ENCODE measurements around the gene ETFB. TPM values are rescaled to one million over a fixed set of nuclear protein-coding genes. Genes with fewer than 3 reads are reported as not detected.

ETFB gene
- total RNA-seq, 1 donor from 2014 or later, result 36.9 TPM

DNA sequence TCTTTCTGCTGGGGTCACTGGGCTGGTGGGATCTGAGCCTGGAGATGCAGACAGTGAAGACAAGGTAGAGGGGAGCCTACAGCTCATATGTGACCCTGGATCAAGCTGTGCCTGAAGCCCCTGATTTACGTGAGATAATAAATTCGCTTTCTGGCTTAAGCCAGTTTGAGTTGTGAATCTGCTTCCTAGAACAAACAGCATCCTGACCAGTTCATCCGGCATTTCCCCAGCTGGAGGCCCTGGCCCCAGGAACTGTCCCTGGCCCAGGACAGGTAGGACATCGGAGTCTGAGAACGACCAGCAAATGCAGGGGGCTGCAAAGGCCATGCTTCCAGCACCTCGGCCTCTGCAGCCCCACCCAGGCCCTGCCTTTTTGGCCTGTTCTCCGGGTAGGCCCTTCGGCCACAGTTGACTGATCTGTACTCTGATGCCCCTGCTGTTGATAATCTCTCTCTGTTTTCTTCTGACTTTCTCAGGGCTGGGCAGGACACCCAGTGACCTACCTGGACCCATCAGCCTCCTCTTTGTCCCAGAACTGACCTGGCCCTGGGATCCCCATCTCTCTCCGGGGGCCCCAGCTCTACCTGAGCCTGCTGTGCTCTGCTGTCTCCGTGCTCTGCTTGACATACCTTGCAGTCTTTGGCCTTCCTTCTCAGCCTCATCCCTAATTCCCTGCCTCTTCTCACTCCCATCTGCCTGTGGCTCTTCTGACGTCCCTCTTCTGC, 14.8 kb downstream of the ETFB start:
- Histone ChIP-seq H3K4me3 (ENCODE audit: low read depth, low read length) (no peak overlapping the region), H3K36me3 (ENCODE audit: control insufficient read depth, insufficient read depth, low read length) (peaks cover 2% of the 10 kb centered on the region), H3K27me3 (ENCODE audit: control insufficient read depth, insufficient read depth, low read length) (no peaks in the 10 kb centered on the region)
- DNase-seq (ENCODE audit: low read depth), result no peak
- TF ChIP-seq, protein P1, sequence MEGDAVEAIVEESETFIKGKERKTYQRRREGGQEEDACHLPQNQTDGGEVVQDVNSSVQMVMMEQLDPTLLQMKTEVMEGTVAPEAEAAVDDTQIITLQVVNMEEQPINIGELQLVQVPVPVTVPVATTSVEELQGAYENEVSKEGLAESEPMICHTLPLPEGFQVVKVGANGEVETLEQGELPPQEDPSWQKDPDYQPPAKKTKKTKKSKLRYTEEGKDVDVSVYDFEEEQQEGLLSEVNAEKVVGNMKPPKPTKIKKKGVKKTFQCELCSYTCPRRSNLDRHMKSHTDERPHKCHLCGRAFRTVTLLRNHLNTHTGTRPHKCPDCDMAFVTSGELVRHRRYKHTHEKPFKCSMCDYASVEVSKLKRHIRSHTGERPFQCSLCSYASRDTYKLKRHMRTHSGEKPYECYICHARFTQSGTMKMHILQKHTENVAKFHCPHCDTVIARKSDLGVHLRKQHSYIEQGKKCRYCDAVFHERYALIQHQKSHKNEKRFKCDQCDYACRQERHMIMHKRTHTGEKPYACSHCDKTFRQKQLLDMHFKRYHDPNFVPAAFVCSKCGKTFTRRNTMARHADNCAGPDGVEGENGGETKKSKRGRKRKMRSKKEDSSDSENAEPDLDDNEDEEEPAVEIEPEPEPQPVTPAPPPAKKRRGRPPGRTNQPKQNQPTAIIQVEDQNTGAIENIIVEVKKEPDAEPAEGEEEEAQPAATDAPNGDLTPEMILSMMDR (IDR thresholded peaks at IDR 0.05; ENCODE audit: insufficient read depth, low read length, poor library complexity, severe bottlenecking), result no peak

DNA sequence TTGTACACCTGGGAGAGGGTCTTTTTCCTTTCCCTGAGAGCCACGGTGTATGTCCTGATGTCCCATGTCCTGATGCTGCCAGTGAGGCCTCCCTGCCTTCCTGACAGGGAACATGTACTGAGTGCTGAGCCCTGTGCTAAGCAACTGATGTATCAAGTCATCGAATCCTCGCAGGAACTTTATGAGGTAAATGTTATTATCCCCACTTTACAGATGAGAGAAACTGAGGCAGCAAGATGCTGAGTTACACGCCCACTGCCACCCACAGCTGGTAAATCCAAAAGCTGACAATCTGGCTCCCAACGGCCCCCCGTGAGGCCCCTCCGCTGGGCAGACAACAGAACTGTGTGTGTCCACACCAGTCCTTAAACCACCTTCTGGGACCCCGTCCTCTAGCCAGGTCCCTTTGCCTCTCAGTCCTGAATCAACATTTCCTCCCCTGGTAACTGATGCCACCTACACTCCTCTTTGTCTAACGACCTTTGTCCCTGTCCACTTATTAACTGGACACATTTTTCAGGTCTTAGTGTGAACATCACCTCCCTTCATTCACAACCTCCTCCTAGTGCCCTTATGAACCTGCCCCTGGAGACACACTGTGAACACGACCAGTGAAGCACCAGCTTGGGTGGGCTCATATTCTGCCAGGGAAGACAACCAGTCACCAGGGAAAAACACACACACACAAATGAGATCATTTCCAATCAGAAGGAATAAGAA, 18.8 kb downstream of the ETFB start:
- no peaks in the 10 kb centered on the region for H3K27me3 ChIP-seq (ENCODE audit: control insufficient read depth, insufficient read depth, low read length)
- TF ChIP-seq, protein P1 (IDR thresholded peaks at IDR 0.05; ENCODE audit: insufficient read depth, low read length, poor library complexity, severe bottlenecking), result no peak
- H3K36me3 ChIP-seq (ENCODE audit: control insufficient read depth, insufficient read depth, low read length), result peaks cover 2% of the 10 kb centered on the region
- no peak overlapping the region for H3K4me3 ChIP-seq (ENCODE audit: low read depth, low read length)
- no peak for DNase-seq (ENCODE audit: low read depth)

DNA sequence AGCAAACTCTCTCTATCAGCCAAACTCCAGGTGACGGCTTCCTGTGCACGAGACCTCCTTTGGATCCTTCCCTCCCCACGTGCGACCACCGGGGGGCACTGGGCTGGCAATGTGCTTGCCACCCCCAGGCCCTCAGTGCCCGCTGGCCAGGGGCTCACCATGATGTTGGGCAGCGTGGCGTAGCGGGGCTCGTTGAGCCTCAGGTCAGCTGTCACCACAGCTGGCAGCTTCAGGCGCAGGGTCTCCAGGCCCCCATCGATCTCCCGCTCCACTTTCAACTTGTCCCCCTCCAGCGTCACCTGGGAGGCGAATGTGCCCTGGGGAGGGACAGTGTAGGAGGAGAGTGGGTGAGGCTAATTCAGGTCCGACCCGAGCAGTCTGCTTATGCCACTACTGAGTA, 19.4 kb downstream of the ETFB start:
- TF ChIP-seq, protein P1 (IDR thresholded peaks at IDR 0.05; ENCODE audit: insufficient read depth, low read length, poor library complexity, severe bottlenecking), result no peak
- no peak for DNase-seq (ENCODE audit: low read depth)
- Histone ChIP-seq H3K27me3 (ENCODE audit: control insufficient read depth, insufficient read depth, low read length) (no peaks in the 10 kb centered on the region), H3K4me3 (ENCODE audit: low read depth, low read length) (no peak overlapping the region), H3K36me3 (ENCODE audit: control insufficient read depth, insufficient read depth, low read length) (peaks cover under 1% of the 10 kb centered on the region)

DNA sequence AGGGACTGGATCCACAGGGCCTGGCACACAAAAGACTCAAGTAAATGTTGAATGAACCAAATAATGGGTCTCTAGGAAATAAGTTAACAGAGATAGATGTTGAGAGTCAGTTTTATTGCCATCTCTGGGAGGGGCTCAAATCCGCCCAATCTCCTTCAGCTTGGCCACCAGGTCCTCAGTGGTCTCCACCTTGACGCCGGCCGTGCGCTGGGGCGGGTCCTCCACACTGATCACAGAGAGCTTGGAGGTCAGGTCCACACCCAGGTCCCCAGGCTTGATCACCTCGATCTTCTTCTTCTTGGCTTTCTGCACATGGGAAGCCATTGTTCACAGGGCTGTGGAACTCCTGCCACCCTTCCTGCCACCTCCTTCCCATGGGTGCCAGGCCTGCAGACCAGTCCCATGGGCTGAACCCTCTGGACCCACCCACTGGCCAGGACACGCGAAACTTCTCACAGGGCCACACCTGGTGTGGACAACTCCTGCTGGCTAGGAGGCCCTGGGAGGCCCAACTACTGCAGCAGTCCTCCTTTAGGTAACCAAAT, 21.0 kb downstream of the ETFB start:
- peaks cover 12% of the 10 kb centered on the region for H3K27me3 ChIP-seq (ENCODE audit: control insufficient read depth, insufficient read depth, low read length)
- TF ChIP-seq, protein P1 (IDR thresholded peaks at IDR 0.05; ENCODE audit: insufficient read depth, low read length, poor library complexity, severe bottlenecking), result no peak
- H3K4me3 ChIP-seq (ENCODE audit: low read depth, low read length), result no peak overlapping the region
- H3K36me3 ChIP-seq (ENCODE audit: control insufficient read depth, insufficient read depth, low read length), result no peaks in the 10 kb centered on the region
- DNase-seq (ENCODE audit: low read depth), result no peak

DNA sequence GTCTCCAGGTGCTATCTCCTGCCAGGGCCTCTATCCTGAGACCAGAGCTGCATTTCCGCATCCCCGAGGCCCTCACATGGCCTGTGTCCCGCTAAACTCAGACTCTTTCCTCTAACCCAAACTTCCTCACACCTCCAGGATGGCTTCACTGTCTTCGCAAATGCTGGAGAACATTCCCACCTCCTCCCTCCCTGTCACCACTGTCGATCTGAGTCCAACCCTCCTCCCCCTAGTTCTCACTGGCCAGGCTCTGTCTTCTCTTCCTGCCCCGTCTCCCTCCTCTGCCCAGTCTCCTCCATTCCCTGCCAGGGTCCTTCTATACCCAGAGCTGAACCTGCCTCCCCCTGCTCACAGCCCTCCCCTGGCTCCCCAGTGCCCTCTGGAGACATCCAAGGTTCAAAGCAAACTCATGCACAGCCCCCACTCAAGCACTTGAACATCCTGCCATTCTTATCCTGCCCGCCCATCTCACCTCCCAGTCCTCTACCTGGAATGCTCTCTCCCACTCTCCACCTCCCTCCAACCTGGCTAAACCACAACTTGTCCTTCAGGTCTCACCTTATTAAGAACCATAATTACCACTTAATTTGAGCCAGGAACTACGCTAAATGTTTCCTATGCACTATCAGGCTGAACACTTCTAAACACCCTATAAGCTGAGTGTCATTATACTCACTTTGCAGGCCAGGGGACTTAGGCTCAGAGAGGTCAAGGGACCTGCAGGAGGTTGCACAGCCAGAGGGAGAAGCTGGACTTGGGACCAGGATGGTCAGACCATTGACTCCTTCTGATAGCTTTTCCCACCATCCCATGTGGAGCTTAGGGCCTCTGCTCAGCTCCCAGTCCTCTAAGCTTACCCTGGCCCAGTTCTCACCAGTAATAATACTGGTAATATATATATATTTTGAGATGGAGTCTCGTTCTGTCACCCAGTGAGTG, 23.3 kb downstream of the ETFB start:
- Histone ChIP-seq H3K27me3 (ENCODE audit: control insufficient read depth, insufficient read depth, low read length) (peaks cover 14% of the 10 kb centered on the region), H3K36me3 (ENCODE audit: control insufficient read depth, insufficient read depth, low read length) (no peaks in the 10 kb centered on the region), H3K4me3 (ENCODE audit: low read depth, low read length) (no peak overlapping the region)
- no peak for DNase-seq (ENCODE audit: low read depth)
- TF ChIP-seq, protein P1 (IDR thresholded peaks at IDR 0.05; ENCODE audit: insufficient read depth, low read length, poor library complexity, severe bottlenecking), result no peak
